ENCODE data around the gene SLC35E4. TPM values are rescaled to one million over a fixed set of nuclear protein-coding genes. Genes with fewer than 3 reads are reported as not detected.
"Not testable (repeated sequence)": the region's sequence is repeated elsewhere in the genome, so short reads cannot be mapped to it uniquely, and the experiment has no call there.

SLC35E4 gene
- polyA plus RNA-seq, 3 donors = 1.8 to 2.0 (median 2.0) TPM

GRCh38 chr22:30607939-30608338 is 27.6 kb upstream of the SLC35E4 start:
- no peak for DNase-seq (ENCODE audit: extremely low read depth in 1 of 11, low read depth in 9 of 11, low spot score in 4 of 11)

- no peak for DNase-seq (ENCODE audit: extremely low read depth in 1 of 11, low read depth in 9 of 11, low spot score in 4 of 11)
These were observed 26.1 kb upstream of the SLC35E4 start for GRCh38 chr22:30609260-30610185.

- no peak for DNase-seq (ENCODE audit: extremely low read depth in 1 of 11, low read depth in 9 of 11, low spot score in 4 of 11)
These were observed 25.3 kb upstream of the SLC35E4 start for GRCh38 chr22:30610299-30610698.

- no peak for DNase-seq (ENCODE audit: extremely low read depth in 1 of 11, low read depth in 9 of 11, low spot score in 4 of 11)
These were observed 24.4 kb upstream of the SLC35E4 start for GRCh38 chr22:30611197-30611596.

- no peak for DNase-seq (ENCODE audit: extremely low read depth in 1 of 11, low read depth in 9 of 11, low spot score in 4 of 11)
These were observed 22.8 kb upstream of the SLC35E4 start for GRCh38 chr22:30612789-30613188.

GRCh38 chr22:30614268-30614667 is 21.3 kb upstream of the SLC35E4 start:
- DNase-seq (ENCODE audit: extremely low read depth in 1 of 11, low read depth in 9 of 11, low spot score in 4 of 11) = no peak

GRCh38 chr22:30614879-30615278 is 20.7 kb upstream of the SLC35E4 start:
- DNase-seq (ENCODE audit: extremely low read depth in 1 of 11, low read depth in 9 of 11, low spot score in 4 of 11) = no peak

- no peak for DNase-seq (ENCODE audit: extremely low read depth in 1 of 11, low read depth in 9 of 11, low spot score in 4 of 11)
These were observed 20.0 kb upstream of the SLC35E4 start for GRCh38 chr22:30615543-30615954.

GRCh38 chr22:30617819-30618218 is 17.8 kb upstream of the SLC35E4 start:
- no peak for DNase-seq (ENCODE audit: extremely low read depth in 1 of 11, low read depth in 9 of 11, low spot score in 4 of 11)

- DNase-seq (ENCODE audit: extremely low read depth in 1 of 11, low read depth in 9 of 11, low spot score in 4 of 11) = not testable (repeated sequence)
These were observed 15.7 kb upstream of the SLC35E4 start for GRCh38 chr22:30619909-30620308.

- no peak for DNase-seq (ENCODE audit: extremely low read depth in 1 of 11, low read depth in 9 of 11, low spot score in 4 of 11)
These were observed 9.2 kb upstream of the SLC35E4 start for GRCh38 chr22:30626413-30626812.

- no peak for DNase-seq (ENCODE audit: extremely low read depth in 1 of 11, low read depth in 9 of 11, low spot score in 4 of 11)
These were observed 8.1 kb upstream of the SLC35E4 start for GRCh38 chr22:30627471-30627870.

- DNase-seq (ENCODE audit: extremely low read depth in 1 of 11, low read depth in 9 of 11, low spot score in 4 of 11) = no peak
These were observed 7.1 kb upstream of the SLC35E4 start for GRCh38 chr22:30628491-30628890.

- DNase-seq (ENCODE audit: extremely low read depth in 1 of 11, low read depth in 9 of 11, low spot score in 4 of 11) = not testable (repeated sequence)
These were observed 4.1 kb upstream of the SLC35E4 start for GRCh38 chr22:30631469-30631868.

- peak in 10 of 11 donors; percentile 41 to 72 (median 68) for DNase-seq (ENCODE audit: extremely low read depth in 1 of 11, low read depth in 9 of 11, low spot score in 4 of 11)
These were observed 929 bp upstream of the SLC35E4 start for GRCh38 chr22:30634471-30635233.

- peak in 1 of 11 donors; percentile 10 for DNase-seq (ENCODE audit: extremely low read depth in 1 of 11, low read depth in 9 of 11, low spot score in 4 of 11)
These were observed 871 bp downstream of the SLC35E4 start for GRCh38 chr22:30636226-30637077.

- no peak for DNase-seq (ENCODE audit: extremely low read depth in 1 of 11, low read depth in 9 of 11, low spot score in 4 of 11)
These were observed 2.1 kb downstream of the SLC35E4 start for GRCh38 chr22:30637701-30638114.

GRCh38 chr22:30640361-30640760 is 4.8 kb downstream of the SLC35E4 start:
- DNase-seq (ENCODE audit: extremely low read depth in 1 of 11, low read depth in 9 of 11, low spot score in 4 of 11) = no peak

- DNase-seq (ENCODE audit: extremely low read depth in 1 of 11, low read depth in 9 of 11, low spot score in 4 of 11) = no peak
These were observed 5.4 kb downstream of the SLC35E4 start for GRCh38 chr22:30640839-30641430.
